Stomach (tissue), 9 donors: Measurements from ENCODE around the gene KIF5A. TPM values are rescaled to one million over a fixed set of nuclear protein-coding genes. Genes with fewer than 3 reads are reported as not detected.
A peak's percentile ranks its signal among the peaks of the same experiment; 100 is the strongest.

Experiments used
- DNase-seq, 2 donors: peaks; one replicate each; pipeline versions ENCODE4 v3.0.0 to v3.0.0-alpha.2; 2013 to 2019
- H3K27ac ChIP-seq, 5 donors: fragments of 200-600 bp in 4 of 5; sonication (generic) in 4 of 5; one replicate each; pipeline ENCODE4 v1.5.1; 2013 to 2019; ENCODE audit warnings: mild to moderate bottlenecking in 1 of 5, moderate library complexity in 1 of 5
- H3K27me3 ChIP-seq, 3 donors: fragments of 200-600 bp; sonication (generic); one replicate each; pipeline ENCODE4 v1.5.1; 2017 to 2019; ENCODE audit warnings: mixed run types in 1 of 3
- H3K36me3 ChIP-seq, 4 donors: fragments of 200-600 bp; sonication (generic); 1 replicate in 3 of 4; 2 replicates in 1 of 4; pipeline ENCODE4 v1.5.1; 2016 to 2019
- H3K4me1 ChIP-seq, 4 donors: fragments of 200-600 bp; sonication (generic); one replicate each; pipeline ENCODE4 v1.5.1; 2016 to 2019
- H3K4me3 ChIP-seq, 4 donors: fragments of 200-600 bp; sonication (generic) in 3 of 4; one replicate each; pipeline ENCODE4 v1.5.1; 2016 to 2019; ENCODE audit warnings: mild to moderate bottlenecking in 1 of 4
- H3K9me3 ChIP-seq, 4 donors: fragments of 200-600 bp; sonication (generic); one replicate each; pipeline ENCODE4 v1.5.1; 2016 to 2019
- CTCF ChIP-seq, 7 experiments: fragments of 450-650 bp in 4 of 7; fragments of 200-600 bp in 3 of 7; sonication (generic) in 3 of 7; IDR thresholded peaks; one replicate each; pipeline ENCODE4 v1.5.1; 2016 to 2019; ENCODE audit warnings: antibody characterized with exemption in 7 of 7, control low read depth in 2 of 7, mild to moderate bottlenecking in 1 of 7
- EP300 ChIP-seq: sonication (generic); formaldehyde crosslinking; IDR thresholded peaks from one replicate; pipeline ENCODE4 v1.6.1; 2017; ENCODE audit warnings: antibody characterized with exemption
- POLR2A ChIP-seq, 4 donors: fragments of 450-650 bp; IDR thresholded peaks; one replicate each; pipeline ENCODE4 v1.6.1; 2016; ENCODE audit warnings: antibody characterized with exemption in 4 of 4, control low read depth in 2 of 4, mild to moderate bottlenecking in 1 of 4, moderate library complexity in 1 of 4
- POLR2AphosphoS5 ChIP-seq, 3 donors: sonication (generic); formaldehyde crosslinking; IDR thresholded peaks; one replicate each; pipeline ENCODE4 v1.6.1; 2016; ENCODE audit warnings: antibody characterized with exemption in 3 of 3
- WGBS, 5 donors: extraction: QIAGEN DNeasy Blood & Tissue Kit in 3 of 5; methylation state at CpG; one replicate each; pipeline versions ENCODE4 v1.1.5 to v1.1.7; 2013 to 2018; 5-methylcytosine and 5-hydroxymethylcytosine counted together
- intact Hi-C: fragments of 100-400 bp; cut with DNase I; formaldehyde crosslinking; loops from one replicate; pipeline ENCODE4 v1.15.1; 2023; ENCODE audit warnings: low total_unique reads
- polyA plus RNA-seq, 3 donors: library from polyadenylated mRNA; stranded (reverse); fragments of 200-250 nt; gene quantifications; one replicate each; pipeline ENCODE4 v1.2.3, GENCODE V29; 2013
- total RNA-seq, 5 donors: library from RNA; depleted of rRNA; stranded (reverse); fragments of >200 nt; gene quantifications; one replicate each; pipeline versions ENCODE4 v1.1.0 to v1.2.3, GENCODE V29; 2014 to 2016
- donor health status: healthy with polysubstance abuse.
- donor health status: Bipolar disorder and iron deficiency.
- donor health status: healthy.

KIF5A gene
- total and polyA plus RNA-seq, 8 donors: 0.19 to 2.3 (median 1.3) TPM; not detected in 1

- no peaks in the 10 kb centered on the region for H3K9me3 ChIP-seq
- intact Hi-C loops: loop anchor here (5.0 kb wide), 1 partner anchor 37 kb away; no protein-coding TSS in a partner anchor
- TF ChIP-seq CTCF (IDR thresholded peaks at IDR 0.05) (no peak), POLR2AphosphoS5 (IDR thresholded peaks at IDR 0.05) (no peak), EP300 (no peak), POLR2A (IDR thresholded peaks at IDR 0.05) (no peak)
- H3K4me3 ChIP-seq: peak overlapping the region in 1 of 4 donors; percentile 22
- no peak overlapping the region for H3K27ac ChIP-seq
- peak; percentile 57 to 70 for DNase-seq
- H3K36me3 ChIP-seq: peaks cover 5 to 33% (median 16%) of the 10 kb centered on the region in 4 donors
- WGBS, 5 donors: 15 to 33% (median 18%) methylated on average over 26 to 46 of the region's 46 CpGs
- peaks cover 3 to 95% (median 52%) of the 10 kb centered on the region in 3 donors for H3K27me3 ChIP-seq
- H3K4me1 ChIP-seq: peaks cover 15 to 27% (median 22%) of the 10 kb centered on the region in 4 donors
These were observed 69.8 kb downstream of the KIF5A start for GRCh38 chr12:57619434-57620244.

- intact Hi-C loops: loop anchor here (5.0 kb wide), 1 partner anchor 38 kb away; no protein-coding TSS in a partner anchor
- no peak for TF ChIP-seq CTCF (IDR thresholded peaks at IDR 0.05)
- no peak for TF ChIP-seq POLR2A (IDR thresholded peaks at IDR 0.05)
- TF ChIP-seq POLR2AphosphoS5 (IDR thresholded peaks at IDR 0.05): no peak
- no peak for TF ChIP-seq EP300
- H3K27me3 ChIP-seq: peaks cover 3 to 98% (median 60%) of the 10 kb centered on the region in 3 donors
These were observed 70.5 kb downstream of the KIF5A start for GRCh38 chr12:57620245-57620935.

DNA sequence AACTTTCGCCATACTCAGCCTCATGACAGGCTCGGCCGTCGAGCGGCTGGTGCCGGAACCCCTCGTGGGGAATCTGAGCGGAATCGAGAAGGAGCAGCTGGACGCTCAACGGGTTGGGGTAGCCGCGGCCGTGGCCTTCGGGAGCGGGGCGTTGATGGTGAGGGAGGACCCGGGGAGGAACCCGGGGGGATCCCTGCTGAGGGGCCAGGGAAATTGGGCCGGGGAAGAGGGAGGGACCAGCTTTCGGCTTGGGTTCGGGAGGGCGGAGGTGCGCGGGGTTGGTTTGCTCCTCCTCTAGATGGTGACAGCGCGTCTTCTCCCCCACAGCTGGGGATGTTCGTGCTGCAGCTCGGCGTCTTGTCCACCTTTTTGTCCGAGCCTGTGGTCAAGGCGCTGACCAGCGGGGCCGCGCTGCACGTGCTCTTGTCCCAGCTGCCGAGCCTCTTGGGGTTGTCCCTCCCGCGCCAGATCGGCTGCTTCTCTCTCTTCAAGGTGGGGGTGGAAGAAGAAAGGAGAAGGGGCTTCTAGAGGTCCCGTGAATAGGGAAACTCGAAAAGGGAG, 71.2 kb downstream of the KIF5A start:
- peak in 1 of 2 donors; percentile 41 for DNase-seq
- peak overlapping the region; percentile 39 to 58 (median 45) for H3K4me3 ChIP-seq
- H3K27ac ChIP-seq: no peak overlapping the region
- TF ChIP-seq POLR2AphosphoS5 (IDR thresholded peaks at IDR 0.05): no peak
- TF ChIP-seq CTCF (IDR thresholded peaks at IDR 0.05): no peak
- no peak for TF ChIP-seq POLR2A (IDR thresholded peaks at IDR 0.05)
- no peak for TF ChIP-seq EP300
- WGBS, 5 donors: 3 to 22% (median 4%) methylated on average over 23 to 42 of the region's 42 CpGs
- peaks cover 15 to 27% (median 21%) of the 10 kb centered on the region in 4 donors for H3K4me1 ChIP-seq
- peaks cover 5 to 29% (median 6%) of the 10 kb centered on the region in 4 donors for H3K36me3 ChIP-seq
- H3K27me3 ChIP-seq: peaks cover 3 to 98% (median 66%) of the 10 kb centered on the region in 3 donors
- no peaks in the 10 kb centered on the region for H3K9me3 ChIP-seq
- intact Hi-C loops: loop anchor here (5.0 kb wide), 1 partner anchor 39 kb away; no protein-coding TSS in a partner anchor

More at GRCh38 chr12:57620245-57620935, 70.5 kb downstream of the KIF5A start:
- Histone ChIP-seq H3K4me3 (peak overlapping the region in 1 of 4 donors; percentile 58), H3K4me1 (peaks cover 15 to 27% (median 21%) of the 10 kb centered on the region in 4 donors), H3K9me3 (no peaks in the 10 kb centered on the region), H3K27ac (no peak overlapping the region), H3K36me3 (peaks cover 5 to 29% (median 11%) of the 10 kb centered on the region in 4 donors)
- WGBS, 5 donors: 22 to 45% (median 31%) methylated on average over 10 to 13 of the region's 13 CpGs
- peak in 1 of 2 donors; percentile 3 for DNase-seq
